ENCODE measurements around the gene PRDX5. TPM values are rescaled to one million over a fixed set of nuclear protein-coding genes. Genes with fewer than 3 reads are reported as not detected.

The PRDX5 gene
- total RNA-seq, 1 experiment from 2014 or later, result 267 TPM

GRCh38 chr11:64314805-64315561 is 2.9 kb upstream of the PRDX5 start:
- Histone ChIP-seq H3K27ac (ENCODE audit: low read depth, low read length) (peak overlapping the region; percentile 83; the same call in 1 of the 2 replicates), H2AFZ (ENCODE audit: low read depth, low read length, poor library complexity, severe bottlenecking) (no peak overlapping the region), H3K4me1 (ENCODE audit: control insufficient read depth in 1 of 2, insufficient read depth in 2 of 2, low read length in 2 of 2) (peaks cover 13 to 38% of the 10 kb centered on the region in 2 experiments; a peak in 3 of 4 replicates), H3K4me3 (replicated peaks in 1 of 2; ENCODE audit: low read depth in 1 of 2, low read length in 2 of 2) (no peak overlapping the region), H3K9ac (ENCODE audit: low read length) (no peak overlapping the region), H3K9me3 (ENCODE audit: control insufficient read depth in 1 of 2, insufficient read depth in 1 of 2, low read depth in 1 of 2, low read length in 2 of 2) (no peaks in the 10 kb centered on the region), H3K79me2 (ENCODE audit: insufficient read depth, low read length) (peaks cover 44% of the 10 kb centered on the region), H3K27me3 (ENCODE audit: insufficient read depth, low read length) (no peaks in the 10 kb centered on the region), H3K4me2 (ENCODE audit: low read length) (no peak overlapping the region), H3K36me3 (ENCODE audit: control insufficient read depth in 1 of 2, insufficient read depth in 2 of 2, low read length in 2 of 2) (peaks cover 0 to 23% of the 10 kb centered on the region in 2 experiments; a peak in 2 of 4 replicates), H3K9me2 (ENCODE audit: insufficient read depth) (no peaks in the 10 kb centered on the region), H4K20me1 (ENCODE audit: insufficient read depth) (no peaks in the 10 kb centered on the region)
- BruUV-seq (replicated peaks), result no TSS peak
- POLR2A ChIA-PET, result interaction anchor here (1.0 to 2.0 kb wide), 2 partner anchors 10 to 17 kb away, joined by 5 to 6 read pairs; no protein-coding TSS in a partner anchor
- no peak for TF ChIP-seq EGR1 (IDR thresholded peaks at IDR 0.05; ENCODE audit: low read depth)
- TF ChIP-seq, protein P1, sequence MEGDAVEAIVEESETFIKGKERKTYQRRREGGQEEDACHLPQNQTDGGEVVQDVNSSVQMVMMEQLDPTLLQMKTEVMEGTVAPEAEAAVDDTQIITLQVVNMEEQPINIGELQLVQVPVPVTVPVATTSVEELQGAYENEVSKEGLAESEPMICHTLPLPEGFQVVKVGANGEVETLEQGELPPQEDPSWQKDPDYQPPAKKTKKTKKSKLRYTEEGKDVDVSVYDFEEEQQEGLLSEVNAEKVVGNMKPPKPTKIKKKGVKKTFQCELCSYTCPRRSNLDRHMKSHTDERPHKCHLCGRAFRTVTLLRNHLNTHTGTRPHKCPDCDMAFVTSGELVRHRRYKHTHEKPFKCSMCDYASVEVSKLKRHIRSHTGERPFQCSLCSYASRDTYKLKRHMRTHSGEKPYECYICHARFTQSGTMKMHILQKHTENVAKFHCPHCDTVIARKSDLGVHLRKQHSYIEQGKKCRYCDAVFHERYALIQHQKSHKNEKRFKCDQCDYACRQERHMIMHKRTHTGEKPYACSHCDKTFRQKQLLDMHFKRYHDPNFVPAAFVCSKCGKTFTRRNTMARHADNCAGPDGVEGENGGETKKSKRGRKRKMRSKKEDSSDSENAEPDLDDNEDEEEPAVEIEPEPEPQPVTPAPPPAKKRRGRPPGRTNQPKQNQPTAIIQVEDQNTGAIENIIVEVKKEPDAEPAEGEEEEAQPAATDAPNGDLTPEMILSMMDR (IDR thresholded peaks at IDR 0.05 in 2 of 3, conservative IDR thresholded peaks at IDR 0.05 in 1 of 3; ENCODE audit: borderline replicate concordance in 1 of 3, insufficient read depth in 1 of 3, low read depth in 2 of 3, low read length in 2 of 3), result peak in 1 of 3 experiments; percentile 26; a peak in 1 of 6 replicates
- TF ChIP-seq, protein P2, sequence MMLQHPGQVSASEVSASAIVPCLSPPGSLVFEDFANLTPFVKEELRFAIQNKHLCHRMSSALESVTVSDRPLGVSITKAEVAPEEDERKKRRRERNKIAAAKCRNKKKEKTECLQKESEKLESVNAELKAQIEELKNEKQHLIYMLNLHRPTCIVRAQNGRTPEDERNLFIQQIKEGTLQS (IDR thresholded peaks at IDR 0.05), result no peak
- TF ChIP-seq YY1 (IDR thresholded peaks at IDR 0.05; ENCODE audit: extremely low read depth, insufficient replicate concordance, low read depth, low read length), result no peak
- no peak for TF ChIP-seq ZFX (IDR thresholded peaks at IDR 0.05)
- no peak for TF ChIP-seq FOSL1 (IDR thresholded peaks at IDR 0.05; ENCODE audit: low read depth)
- ATAC-seq, result no peak
- intact Hi-C loops (cut with micrococcal nuclease), result no loop called here
- CTCF ChIA-PET, result interaction anchor here (1.9 kb wide), 1 partner anchor 41 kb away, joined by 5 read pairs; no protein-coding TSS in a partner anchor
- no peak for DNase-seq (ENCODE audit: low read depth, low spot score)
- RAD21 ChIA-PET (ENCODE audit: low non-redundant PET in 1 of 2, low total read pairs in 2 of 2, uncharacterized antibody in 2 of 2, unreplicated experiment in 2 of 2), result no interaction called here

Data from HCT116 (cell line).